K562 (cell line): ENCODE measurements around the gene HEXD. TPM values are rescaled to one million over a fixed set of nuclear protein-coding genes. Genes with fewer than 3 reads are reported as not detected.

Experiments used
- ASH1L ChIP-seq: fragments of 450-650 bp; IDR thresholded peaks from 2 replicates; pipeline ENCODE4 v1.6.1; 2018; ENCODE audit warnings: borderline replicate concordance, mild to moderate bottlenecking, low read depth; ENCODE audit not compliant: partially characterized antibody
- BRD4 ChIP-seq: fragments of 200-600 bp; sonication (generic); IDR thresholded peaks from 2 replicates; pipeline ENCODE4 v1.6.1; 2017; ENCODE audit warnings: inconsistent platforms
- DMBX1 ChIP-seq: fragments of 250-450 bp; sonication (Bioruptor Pico); IDR thresholded peaks from 2 replicates; pipeline ENCODE4 v1.8.0; 2022; ENCODE audit warnings: inconsistent platforms, mild to moderate bottlenecking, moderate library complexity, borderline replicate concordance
- EGR1 ChIP-seq: fragments of 450-650 bp; conservative IDR thresholded peaks from 2 replicates; pipeline ENCODE4 v1.6.1; 2017; ENCODE audit warnings: mild to moderate bottlenecking
- FOXP1 ChIP-seq: sonication (generic); formaldehyde crosslinking; IDR thresholded peaks from 2 replicates; pipeline ENCODE4 v1.8.0; 2022; ENCODE audit warnings: mild to moderate bottlenecking, missing genetic modification reagents
- HCFC1 ChIP-seq: IDR thresholded peaks from 2 replicates; pipeline ENCODE4 v1.6.1; 2012; ENCODE audit warnings: low read depth, low read length, improper control_type of control experiment
- HIVEP1 ChIP-seq: fragments of 250-450 bp; sonication (Bioruptor Pico); IDR thresholded peaks from 2 replicates; pipeline ENCODE4 v1.4.0; 2020; ENCODE audit warnings: mild to moderate bottlenecking
- JUND ChIP-seq, 2 experiments: IDR thresholded peaks; 2 replicates in 1 of 2; 3 replicates in 1 of 2; pipeline ENCODE4 v1.6.1; 2011; ENCODE audit warnings: borderline replicate concordance in 2 of 2, low read depth in 2 of 2, low read length in 2 of 2, improper control_type of control experiment in 1 of 2, missing biosample characterization in 1 of 2, missing genetic modification characterization in 1 of 2, missing genetic modification reagents in 1 of 2
- KDM2B ChIP-seq: fragments of 250-450 bp; sonication (Bioruptor Pico); IDR thresholded peaks from 2 replicates; pipeline ENCODE4 v1.8.0; 2021; ENCODE audit warnings: mild to moderate bottlenecking, moderate library complexity
- NR2C2 ChIP-seq, 2 experiments: fragments of 200-800 bp in 1 of 2; sonication (Bioruptor generic) in 1 of 2; sonication (generic) in 1 of 2; formaldehyde crosslinking in 1 of 2; IDR thresholded peaks; 2 replicates each; pipeline versions ENCODE4 v1.6.1 to v1.8.0; 2016 to 2022; ENCODE audit warnings: mild to moderate bottlenecking in 1 of 2, missing compliant biosample characterization in 1 of 2, missing genetic modification characterization in 1 of 2, missing genetic modification reagents in 1 of 2
- NR2F6 ChIP-seq: fragments of 450-650 bp; formaldehyde crosslinking; IDR thresholded peaks from 2 replicates; pipeline ENCODE4 v1.4.0; 2020; ENCODE audit warnings: mild to moderate bottlenecking
- POLR2B ChIP-seq: fragments of 450-650 bp; IDR thresholded peaks from 2 replicates; pipeline ENCODE4 v1.6.1; 2018; ENCODE audit warnings: low read depth; ENCODE audit not compliant: partially characterized antibody
- RBM34 ChIP-seq: fragments of 200-400 bp; formaldehyde crosslinking; IDR thresholded peaks from 2 replicates; pipeline ENCODE4 v1.6.1; 2018; ENCODE audit warnings: low read length, borderline replicate concordance; ENCODE audit not compliant: insufficient read depth
- RHOXF2B ChIP-seq: fragments of 250-450 bp; sonication (Bioruptor Pico); conservative IDR thresholded peaks from 2 replicates; pipeline ENCODE4 v1.5.1; 2021
- SMAD2 ChIP-seq: fragments of 150-350 bp; IDR thresholded peaks from 2 replicates; pipeline ENCODE4 v1.6.1; 2014; ENCODE audit warnings: low read depth, mild to moderate bottlenecking, low read length
- SRSF9 ChIP-seq: fragments of 200-400 bp; formaldehyde crosslinking; IDR thresholded peaks from 2 replicates; pipeline ENCODE4 v1.6.1; 2017; ENCODE audit warnings: low read depth, low read length, borderline replicate concordance
- SUPT5H ChIP-seq: fragments of 450-650 bp; IDR thresholded peaks from 2 replicates; pipeline ENCODE4 v1.6.1; 2016
- TAL1 ChIP-seq: fragments of 450-650 bp; IDR thresholded peaks from 2 replicates; pipeline ENCODE4 v1.6.1; 2016; ENCODE audit warnings: mild to moderate bottlenecking
- TRIM24 ChIP-seq, 2 experiments: fragments of 450-650 bp; IDR thresholded peaks; 2 replicates each; pipeline ENCODE4 v1.6.1; 2016
- ZNF124 ChIP-seq: sonication (generic); formaldehyde crosslinking; IDR thresholded peaks from 2 replicates; pipeline ENCODE4 v1.8.1; 2022; ENCODE audit warnings: missing genetic modification reagents
- ZNF165 ChIP-seq: fragments of 250-450 bp; sonication (Bioruptor Pico); IDR thresholded peaks from 2 replicates; pipeline ENCODE4 v1.4.0; 2020; ENCODE audit warnings: borderline replicate concordance
- ZNF174 ChIP-seq: fragments of 250-450 bp; sonication (Bioruptor Pico); IDR thresholded peaks from 2 replicates; pipeline ENCODE4 v1.4.0; 2020; ENCODE audit warnings: mild to moderate bottlenecking
- ZNF239 ChIP-seq: fragments of 250-450 bp; sonication (Bioruptor Pico); IDR thresholded peaks from 2 replicates; pipeline ENCODE4 v1.4.0; 2020; ENCODE audit warnings: mild to moderate bottlenecking
- ZNF277 ChIP-seq: fragments of 250-450 bp; sonication (Bioruptor Pico); IDR thresholded peaks from 2 replicates; pipeline ENCODE4 v1.8.0; 2022; ENCODE audit warnings: inconsistent platforms, mild to moderate bottlenecking, moderate library complexity, borderline replicate concordance
- ZNF586 ChIP-seq: fragments of 450-650 bp; formaldehyde crosslinking; conservative IDR thresholded peaks from 2 replicates; pipeline ENCODE4 v1.4.0; 2020; ENCODE audit warnings: mild to moderate bottlenecking, moderate library complexity
- ZNF589 ChIP-seq: fragments of 200-800 bp; sonication (Bioruptor generic); IDR thresholded peaks from 2 replicates; pipeline ENCODE4 v1.6.1; 2016; ENCODE audit warnings: low read depth, missing genetic modification characterization, missing compliant biosample characterization
- polyA plus RNA-seq, 8 experiments: library from polyadenylated mRNA; depleted of rRNA in 4 of 8; stranded (reverse) in 5 of 8; unstranded in 3 of 8; fragments of >200 nt; fragmentation: Nextera tagmentation in 2 of 8; fragmentation: Illumina TruSeq in 1 of 8; extraction: Ambion mirVana in 2 of 8; extraction: Trizol in 1 of 8; gene quantifications; 2 replicates each; pipeline versions ENCODE4 v1.2.1 to v1.2.3, GENCODE V29; 2011 to 2014; ENCODE audit warnings: inconsistent platforms in 1 of 8, missing spikeins in 1 of 8
- total RNA-seq, 7 experiments: library from RNA; depleted of rRNA in 6 of 7; stranded (reverse); fragments of >200 nt in 6 of 7; fragmentation: Illumina TruSeq in 2 of 7; extraction: Trizol in 2 of 7; gene quantifications; 2 replicates each; pipeline versions ENCODE4 v1.2.1 to v1.2.3, GENCODE V29; 2011 to 2021; ENCODE audit warnings: low replicate concordance in 1 of 7
- TF ChIP-seq, protein P1 (sequence below): fragments of 450-650 bp; IDR thresholded peaks from 2 replicates; pipeline ENCODE4 v1.6.1; 2014; ENCODE audit warnings: low read depth, mild to moderate bottlenecking, moderate library complexity, borderline replicate concordance

Gene HEXD
- total and polyA plus RNA-seq, 9 of the 15 experiments (the other 6 are each of a cell fraction or from before 2014, with no cell fraction given), result 1.0 to 25.3 (median 10.0) TPM

DNA sequence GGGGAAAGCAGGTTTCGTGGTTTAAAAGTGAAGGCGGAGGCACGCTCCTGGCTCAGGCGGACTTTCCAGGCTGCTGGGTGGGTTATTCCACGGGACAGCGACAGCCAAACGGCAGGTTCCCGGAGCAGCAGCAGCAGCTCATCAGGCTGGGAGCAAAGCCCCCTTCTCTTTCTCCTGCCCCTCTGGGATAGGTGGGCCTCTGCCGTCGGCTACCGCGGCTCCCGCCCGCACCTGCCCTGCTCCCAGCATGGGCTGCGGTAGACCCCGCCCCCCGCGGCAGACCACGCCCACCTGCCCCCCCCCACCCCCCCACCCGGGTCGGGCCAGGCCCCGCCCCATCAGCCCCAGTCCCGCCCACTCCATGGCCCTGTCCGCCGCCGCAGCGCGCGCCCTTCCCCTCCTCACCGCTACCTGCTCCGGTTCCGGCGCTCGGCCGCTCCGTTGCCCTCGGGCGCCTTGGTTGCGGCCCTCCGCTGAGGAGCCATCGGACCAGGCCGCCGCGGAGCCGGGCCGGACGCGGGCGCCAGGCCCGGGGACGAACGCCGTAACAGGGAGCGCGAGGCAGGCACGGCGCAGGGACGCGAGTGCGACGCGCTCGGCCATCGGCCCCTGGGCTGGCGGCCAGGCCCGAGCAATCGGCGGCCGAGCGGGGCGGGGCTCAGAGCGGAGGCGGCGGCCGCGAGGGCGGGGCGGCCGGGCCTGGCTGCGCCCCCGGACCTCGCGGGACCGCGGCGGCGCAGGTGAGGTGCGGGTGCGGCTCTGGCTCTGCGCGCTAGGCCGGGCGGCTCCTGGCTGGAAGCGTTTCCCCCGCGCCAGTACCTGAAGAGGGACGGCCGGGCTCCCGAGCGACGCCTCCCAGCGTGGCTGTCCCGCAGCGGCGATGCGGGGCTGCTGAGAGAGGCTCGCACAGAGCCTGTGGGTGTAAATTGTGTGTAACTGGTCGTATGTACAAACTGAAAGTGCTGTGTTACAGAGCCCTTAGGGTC lies at the start of gene HEXD, which contains the start of gene OGFOD3 (continued):
- TF ChIP-seq ZNF277 (CRISPR knock-in tag) (no peak), JUND (IDR thresholded peaks at IDR 0.05; ENCODE audit: borderline replicate concordance, low read depth, low read length) (peak; percentile 57), JUND (tag; IDR thresholded peaks at IDR 0.05; ENCODE audit: borderline replicate concordance, low read depth, low read length) (peak; percentile 9; the same call in 1 of the 3 replicates), HIVEP1 (CRISPR knock-in tag) (no peak), ZNF165 (CRISPR knock-in tag) (no peak), BRD4 (no peak), ZNF174 (CRISPR knock-in tag) (no peak), ZNF586 (CRISPR knock-in tag) (no peak), POLR2B (peak; percentile 28), ZNF124 (CRISPR knock-in tag) (no peak), FOXP1 (CRISPR knock-in tag) (peak; percentile 79), HCFC1 (peak; percentile 82), TRIM24 (IDR thresholded peaks at IDR 0.05) (no peak), NR2C2 (CRISPR knock-in tag; IDR thresholded peaks at IDR 0.05) (no peak), NR2C2 (tag; IDR thresholded peaks at IDR 0.05) (no peak), TAL1 (no peak), NR2F6 (CRISPR knock-in tag) (no peak), RHOXF2B (no peak), SRSF9 (no peak), DMBX1 (CRISPR knock-in tag) (0 out of 2 replicates have a peak, but pooled peaks have one; percentile 20), ZNF239 (no peak), SMAD2 (no peak), KDM2B (no peak), SUPT5H (peak; percentile 66; the same call in 1 of the 2 replicates), RBM34 (0 out of 2 replicates have a peak, but pooled peaks have one; percentile 58), ASH1L (no peak), ZNF589 (CRISPR knock-in tag) (no peak), EGR1 (0 out of 2 replicates have a peak, but pooled peaks have one; percentile 3)
- TF ChIP-seq, protein P1, sequence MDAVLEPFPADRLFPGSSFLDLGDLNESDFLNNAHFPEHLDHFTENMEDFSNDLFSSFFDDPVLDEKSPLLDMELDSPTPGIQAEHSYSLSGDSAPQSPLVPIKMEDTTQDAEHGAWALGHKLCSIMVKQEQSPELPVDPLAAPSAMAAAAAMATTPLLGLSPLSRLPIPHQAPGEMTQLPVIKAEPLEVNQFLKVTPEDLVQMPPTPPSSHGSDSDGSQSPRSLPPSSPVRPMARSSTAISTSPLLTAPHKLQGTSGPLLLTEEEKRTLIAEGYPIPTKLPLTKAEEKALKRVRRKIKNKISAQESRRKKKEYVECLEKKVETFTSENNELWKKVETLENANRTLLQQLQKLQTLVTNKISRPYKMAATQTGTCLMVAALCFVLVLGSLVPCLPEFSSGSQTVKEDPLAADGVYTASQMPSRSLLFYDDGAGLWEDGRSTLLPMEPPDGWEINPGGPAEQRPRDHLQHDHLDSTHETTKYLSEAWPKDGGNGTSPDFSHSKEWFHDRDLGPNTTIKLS, result peak; percentile 73; the same call in 1 of the 2 replicates
